ENCODE data around the gene ISG15.

Gene ISG15

GRCh38 chr1:1013105-1013921 is at the start of gene ISG15:
ISG15 (plus strand) TSS chr1:1013497; CDS start chr1:1013574, 77 bp downstream.
- no peak for DNase-seq

GRCh38 chr1:963746-964525 is 49.4 kb upstream of the ISG15 start:
- no peak for DNase-seq

GRCh38 chr1:964691-965525 is 48.4 kb upstream of the ISG15 start:
- DNase-seq = no peak

- no peak for DNase-seq
These were observed 47.7 kb upstream of the ISG15 start for GRCh38 chr1:965526-966134.

DNA sequence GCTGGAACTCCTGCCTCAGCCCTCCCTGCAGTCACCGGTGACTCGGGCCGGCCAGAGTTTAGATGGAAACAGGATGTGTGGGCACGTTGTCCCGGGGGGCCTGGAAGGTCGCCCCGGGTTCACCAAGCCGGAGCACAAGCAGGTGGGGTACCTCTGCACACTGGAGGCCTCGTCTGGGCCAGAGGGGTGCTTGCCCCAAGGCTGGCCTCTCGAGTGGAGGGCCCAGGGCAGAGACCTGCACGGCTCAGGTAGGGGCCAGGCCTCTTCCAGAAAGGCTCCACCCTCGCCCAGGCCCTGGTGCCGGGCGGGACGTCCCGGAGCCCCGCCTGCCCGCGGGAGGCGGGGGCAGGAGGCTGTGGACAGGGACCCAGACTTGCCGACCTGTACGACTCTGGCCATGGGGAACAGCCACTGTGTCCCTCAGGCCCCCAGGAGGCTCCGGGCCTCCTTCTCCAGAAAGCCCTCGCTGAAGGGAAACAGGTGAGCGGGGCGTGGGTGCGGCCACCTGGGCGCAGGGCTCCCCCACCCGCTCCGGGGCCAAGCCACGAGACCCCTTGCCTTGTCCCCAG is 47.1 kb upstream of the ISG15 start, which contains the start of gene PLEKHN1:
TSS of gene PLEKHN1 (plus strand) at position 348 of the 569 bp plus-strand sequence. CDS start at position 398, 50 bp downstream.
- no peak for DNase-seq

GRCh38 chr1:966704-967300 is 46.5 kb upstream of the ISG15 start:
- no peak for DNase-seq

DNA sequence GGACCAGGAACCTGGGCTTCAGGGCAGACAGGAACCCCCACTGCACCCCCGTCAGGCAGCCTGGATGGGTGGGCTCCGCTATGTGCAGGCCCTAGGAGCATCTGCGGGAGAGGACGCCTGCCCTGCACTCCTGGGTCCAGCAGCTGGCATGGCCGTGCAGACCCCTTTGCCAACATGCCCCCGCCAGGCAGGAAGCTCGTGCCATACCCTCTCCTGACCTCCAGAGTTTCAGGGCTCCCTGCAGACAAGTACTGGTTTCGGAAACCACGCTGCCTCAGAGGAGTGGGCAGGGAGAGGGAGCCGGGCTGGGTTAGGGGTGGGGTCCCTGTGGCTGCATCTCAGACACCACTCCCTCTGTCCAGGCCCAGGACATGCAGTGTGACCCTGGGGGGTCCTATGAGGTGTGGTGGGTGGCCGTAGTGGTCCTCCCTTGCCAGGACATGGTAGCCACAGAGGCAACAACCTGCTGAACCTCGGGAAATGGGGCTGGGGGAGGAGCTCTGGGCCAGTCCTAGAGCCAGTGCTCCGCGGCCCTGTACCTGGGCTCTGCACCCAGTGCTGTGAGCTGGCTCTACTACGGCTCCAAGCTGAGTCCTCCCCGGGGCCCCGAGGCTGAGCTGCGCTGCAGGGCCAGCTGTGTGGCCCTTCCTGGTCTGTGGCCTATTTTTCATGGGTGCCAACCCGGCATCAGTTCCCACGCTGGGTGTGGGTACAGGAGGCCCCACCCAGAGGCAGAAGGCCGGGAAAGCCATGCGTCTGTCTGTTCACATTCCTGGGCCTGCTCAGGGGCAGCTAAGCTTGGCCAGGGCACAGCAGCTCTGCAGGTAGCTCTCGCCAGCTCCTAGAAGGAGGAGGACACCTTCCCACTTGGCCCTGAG is 45.6 kb upstream of the ISG15 start:
- DNase-seq = no peak

DNA sequence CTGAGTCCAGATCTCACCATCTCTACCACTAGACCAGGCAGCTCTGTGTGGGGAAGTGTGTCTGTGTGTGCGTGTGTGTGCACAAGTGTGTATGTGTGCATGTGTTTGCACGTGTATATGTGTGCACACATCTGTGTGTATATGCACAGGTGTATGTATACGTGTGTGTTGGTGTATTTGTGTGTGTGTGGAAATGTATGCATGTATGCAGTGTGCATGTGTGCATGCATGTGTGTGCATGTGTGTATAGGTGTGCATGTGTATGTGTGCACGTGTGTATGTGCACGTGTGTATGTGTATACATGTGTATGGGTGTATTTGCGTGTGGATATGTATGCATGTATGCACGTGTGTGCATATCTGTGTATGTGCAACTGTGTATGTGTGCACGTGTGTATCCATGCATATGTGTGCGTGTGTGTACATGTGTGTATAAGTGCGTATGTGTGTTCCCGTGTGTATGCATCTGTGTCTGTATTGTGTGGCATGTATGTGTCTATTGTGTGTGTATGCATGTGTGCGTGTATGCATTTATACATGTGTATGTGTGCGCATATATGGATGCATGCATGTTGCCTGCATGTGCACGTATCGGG is 43.9 kb upstream of the ISG15 start:
- DNase-seq = no peak

DNA sequence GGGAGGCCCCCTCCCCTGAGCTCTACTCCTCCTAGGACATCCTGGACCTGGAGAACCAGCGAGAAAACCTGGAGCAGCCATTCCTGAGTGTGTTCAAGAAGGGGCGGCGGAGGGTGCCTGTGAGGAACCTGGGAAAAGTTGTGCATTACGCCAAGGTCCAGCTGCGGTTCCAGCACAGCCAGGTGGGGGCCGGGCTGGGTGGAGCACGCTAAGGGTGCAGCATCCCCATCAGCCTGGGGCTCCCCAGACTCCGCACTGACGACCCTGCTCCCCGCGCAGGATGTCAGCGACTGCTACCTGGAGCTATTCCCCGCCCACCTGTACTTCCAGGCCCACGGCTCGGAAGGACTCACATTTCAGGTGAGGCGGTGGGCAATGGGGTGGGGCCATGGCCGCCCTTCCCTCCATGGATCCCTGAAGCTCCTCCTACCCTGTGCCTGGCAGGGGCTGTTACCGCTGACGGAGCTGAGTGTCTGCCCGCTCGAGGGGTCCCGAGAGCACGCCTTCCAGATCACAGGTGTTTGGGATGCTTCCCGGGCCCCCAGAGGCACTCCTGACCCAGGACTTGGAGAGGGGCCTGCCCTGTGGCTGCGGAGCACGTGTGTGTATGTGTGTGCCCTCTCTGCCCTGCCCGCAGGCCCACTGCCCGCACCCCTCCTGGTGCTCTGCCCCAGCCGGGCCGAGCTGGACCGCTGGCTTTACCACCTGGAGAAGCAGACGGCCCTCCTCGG is 42.9 kb upstream of the ISG15 start:
- no peak for DNase-seq

DNA sequence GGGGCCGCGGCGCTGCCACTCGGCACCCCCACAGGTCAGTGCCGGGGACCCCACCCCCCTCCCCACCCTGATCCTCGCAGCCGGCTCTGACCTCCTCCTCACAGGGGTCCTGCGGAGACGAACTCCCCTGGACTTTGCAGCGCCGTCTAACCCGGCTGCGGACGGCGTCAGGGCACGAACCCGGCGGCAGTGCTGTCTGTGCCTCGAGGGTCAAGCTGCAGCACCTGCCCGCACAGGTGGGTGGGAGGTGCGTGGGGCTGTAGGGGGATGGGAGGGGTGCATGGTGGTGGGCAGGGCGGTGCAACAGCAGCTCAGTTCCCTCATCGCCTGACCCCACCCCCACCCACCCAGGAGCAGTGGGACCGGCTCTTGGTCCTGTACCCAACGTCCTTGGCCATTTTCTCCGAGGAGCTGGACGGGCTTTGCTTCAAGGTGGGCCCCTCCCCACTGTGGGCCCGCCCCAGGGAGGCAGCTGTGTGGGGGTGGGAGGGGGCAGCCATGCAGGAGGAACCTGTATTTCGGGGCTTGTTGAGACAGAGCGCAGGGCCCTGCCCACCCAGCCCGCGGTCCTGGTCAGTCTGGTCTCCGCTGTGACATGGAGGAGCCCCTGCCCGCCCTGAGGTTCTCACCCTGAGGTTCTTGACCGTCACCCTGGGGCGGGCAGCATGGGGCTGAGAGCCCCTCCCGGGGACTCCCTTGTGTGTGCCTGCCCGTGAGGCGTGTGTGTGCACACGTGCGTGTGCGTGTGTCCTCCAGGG is 42.1 kb upstream of the ISG15 start:
- no peak for DNase-seq

DNA sequence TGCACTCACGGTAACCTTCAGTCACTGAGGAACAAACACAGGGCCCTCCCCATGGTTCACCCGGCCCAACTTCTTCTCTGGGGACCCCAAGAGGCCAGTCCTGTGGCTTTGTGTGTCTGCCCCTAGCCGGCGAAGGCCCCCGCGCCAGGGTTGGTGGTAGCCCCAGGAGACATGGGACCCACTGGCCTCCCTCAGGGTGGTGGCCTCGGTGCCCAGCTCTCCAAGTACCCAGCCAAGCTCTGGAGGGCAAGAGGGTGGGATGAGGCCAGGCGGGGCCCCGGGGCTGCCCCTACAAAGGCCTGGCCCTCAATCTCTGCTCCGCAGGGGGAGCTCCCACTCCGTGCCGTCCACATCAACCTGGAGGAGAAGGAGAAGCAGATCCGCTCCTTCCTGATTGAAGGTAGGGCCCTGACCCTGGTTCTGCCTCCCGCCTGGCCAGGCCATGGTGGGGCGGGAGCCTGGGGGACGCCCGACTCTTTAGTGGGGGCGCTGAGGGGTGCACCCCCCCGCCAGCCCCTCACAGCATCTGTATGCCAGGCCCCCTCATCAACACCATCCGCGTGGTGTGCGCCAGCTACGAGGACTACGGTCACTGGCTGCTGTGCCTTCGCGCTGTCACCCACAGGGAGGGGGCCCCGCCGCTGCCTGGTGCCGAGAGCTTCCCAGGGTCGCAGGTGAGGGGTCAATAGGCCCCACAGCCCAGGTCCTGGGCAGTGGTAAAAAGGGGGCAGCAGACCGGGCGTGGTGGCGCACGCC is 41.4 kb upstream of the ISG15 start:
- DNase-seq = no peak

GRCh38 chr1:972726-973458 is 40.4 kb upstream of the ISG15 start:
- no peak for DNase-seq

GRCh38 chr1:973459-974292 is 39.6 kb upstream of the ISG15 start:
- no peak for DNase-seq

DNA sequence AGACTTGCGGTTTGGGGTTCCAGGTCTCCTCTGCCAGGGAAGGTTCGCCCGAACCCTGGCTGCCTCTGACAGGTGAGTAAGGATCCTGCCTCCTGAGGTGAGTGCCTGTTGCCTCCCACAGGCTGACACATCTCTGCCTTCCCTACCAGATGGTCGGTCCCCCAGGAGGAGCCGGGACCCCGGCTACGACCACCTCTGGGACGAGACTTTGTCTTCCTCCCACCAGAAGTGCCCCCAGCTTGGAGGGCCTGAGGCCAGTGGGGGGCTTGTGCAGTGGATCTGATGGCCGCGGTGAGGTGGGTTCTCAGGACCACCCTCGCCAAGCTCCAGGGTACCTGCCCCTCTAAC is 39.0 kb upstream of the ISG15 start:
- DNase-seq = no peak

DNA sequence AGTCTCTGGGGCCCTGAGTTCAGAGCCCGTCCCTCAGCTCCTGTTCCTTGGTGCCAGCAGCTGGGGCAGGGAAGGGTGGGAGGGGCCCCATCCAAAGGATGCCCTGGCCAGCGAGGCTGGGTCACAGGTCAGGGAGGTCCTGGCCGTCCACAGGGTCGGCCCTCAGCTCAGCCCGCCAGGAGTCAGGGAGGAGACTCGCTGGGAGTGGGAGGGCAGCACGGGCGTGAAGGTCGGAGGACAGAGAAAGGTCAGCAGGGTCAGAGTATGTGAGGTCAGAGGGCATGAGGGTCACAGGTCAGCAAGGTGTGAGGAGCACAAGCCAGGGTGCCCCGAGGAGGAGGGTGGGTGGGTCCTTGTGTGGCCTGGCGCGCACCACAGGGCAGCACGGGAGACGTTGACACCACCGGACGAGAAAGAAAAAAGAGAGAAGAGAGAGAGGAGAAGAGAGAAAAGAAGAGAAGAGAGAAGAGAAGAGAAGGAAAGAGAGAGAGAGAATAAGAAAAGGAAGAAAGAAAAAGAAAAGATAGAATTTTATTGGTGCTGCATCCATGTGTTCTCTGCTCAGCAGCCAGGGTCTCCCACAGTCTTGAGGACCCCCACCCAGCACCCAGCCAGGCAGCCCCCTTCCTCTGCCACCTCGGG is 38.5 kb upstream of the ISG15 start:
- DNase-seq = no peak

DNA sequence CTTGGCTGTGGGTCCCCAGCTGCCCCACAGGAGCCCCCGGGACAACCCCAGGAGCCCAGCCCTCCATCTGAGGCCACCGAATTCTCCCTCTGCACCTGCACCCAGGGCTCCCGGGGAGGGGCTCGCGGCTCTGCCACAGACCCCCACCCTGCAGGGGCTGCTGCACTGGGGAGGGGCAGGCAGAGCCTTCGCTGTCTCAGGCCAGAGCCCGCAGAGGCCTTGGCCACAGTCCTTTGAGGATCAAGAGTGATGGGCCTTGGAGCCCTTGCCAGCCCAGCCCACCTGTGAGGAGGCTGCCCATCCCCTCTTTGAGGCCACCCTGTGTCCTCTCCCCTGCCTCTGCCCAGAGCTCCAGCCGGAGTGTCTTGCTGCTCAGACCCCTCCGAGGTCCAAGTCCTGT is 37.9 kb upstream of the ISG15 start:
- no peak for DNase-seq

Measured in cerebellar nuclear complex (tissue), 1 donor.